HEK293T (cell line): ENCODE measurements around the gene PRMT1.

Experiments used
- ARNT ChIP-seq: fragments of 450-650 bp; IDR thresholded peaks from 2 replicates; pipeline ENCODE4 v1.6.1; 2017; ENCODE audit warnings: mild to moderate bottlenecking
- CTBP1 ChIP-seq: fragments of 450-650 bp; IDR thresholded peaks from 2 replicates; pipeline ENCODE4 v1.6.1; 2016; ENCODE audit warnings: borderline replicate concordance
- ELF4 ChIP-seq: fragments of 450-650 bp; IDR thresholded peaks from 2 replicates; pipeline ENCODE4 v1.6.1; 2017; ENCODE audit warnings: antibody characterized with exemption
- FOXA1 ChIP-seq: fragments of 450-650 bp; IDR thresholded peaks from 2 replicates; pipeline ENCODE4 v1.6.1; 2016; ENCODE audit warnings: mild to moderate bottlenecking
- FOXK2 ChIP-seq: fragments of 450-650 bp; IDR thresholded peaks from 2 replicates; pipeline ENCODE4 v1.6.1; 2016; ENCODE audit warnings: mild to moderate bottlenecking
- FOXM1 ChIP-seq: fragments of 450-650 bp; IDR thresholded peaks from 2 replicates; pipeline ENCODE4 v1.6.1; 2017; ENCODE audit warnings: mild to moderate bottlenecking, borderline replicate concordance
- HDGF ChIP-seq: fragments of 450-650 bp; IDR thresholded peaks from 2 replicates; pipeline ENCODE4 v1.6.1; 2017; ENCODE audit warnings: antibody characterized with exemption, borderline replicate concordance
- L3MBTL2 ChIP-seq: fragments of 450-650 bp; conservative IDR thresholded peaks from 2 replicates; pipeline ENCODE4 v1.6.1; 2016; ENCODE audit warnings: mild to moderate bottlenecking
- LEF1 ChIP-seq: fragments of 450-650 bp; IDR thresholded peaks from 2 replicates; pipeline ENCODE4 v1.6.1; 2017; ENCODE audit warnings: mild to moderate bottlenecking, borderline replicate concordance
- NFRKB ChIP-seq: fragments of 450-650 bp; IDR thresholded peaks from 2 replicates; pipeline ENCODE4 v1.6.1; 2016; ENCODE audit warnings: mild to moderate bottlenecking, moderate library complexity
- PKNOX1 ChIP-seq: fragments of 450-650 bp; IDR thresholded peaks from 2 replicates; pipeline ENCODE4 v1.6.1; 2016
- SP1 ChIP-seq: fragments of 450-650 bp; IDR thresholded peaks from 2 replicates; pipeline ENCODE4 v1.6.1; 2017
- SUZ12 ChIP-seq: fragments of 450-650 bp; IDR thresholded peaks from 2 replicates; pipeline ENCODE4 v1.6.1; 2016; ENCODE audit warnings: mild to moderate bottlenecking

GRCh38 chr19:49681830-49682229 lies 4.8 kb downstream of the PRMT1 start:
- TF ChIP-seq HDGF (no peak), LEF1 (no peak), SP1 (no peak), FOXM1 (no peak), SUZ12 (no peak), PKNOX1 (no peak), FOXA1 (no peak), L3MBTL2 (no peak), NFRKB (no peak), ELF4 (no peak), FOXK2 (no peak), CTBP1 (no peak), ARNT (no peak)
